Glutamatergic neuron (in vitro differentiated cells): Measurements from ENCODE around the gene ARHGEF4. TPM values are rescaled to one million over a fixed set of nuclear protein-coding genes. Genes with fewer than 3 reads are reported as not detected.
A peak's percentile ranks its signal among the peaks of the same experiment; 100 is the strongest.

Experiments
- DNase-seq: peaks from one replicate; pipeline ENCODE4 v3.0.0; 2022
- H3K27ac Mint-ChIP-seq: one replicate; pipeline ENCODE4 v1.8.0; 2020; ENCODE audit warnings: mild to moderate bottlenecking, mixed read lengths, inconsistent platforms; ENCODE audit not compliant: unreplicated experiment
- H3K27me3 Mint-ChIP-seq: one replicate; pipeline ENCODE4 v1.8.0; 2020; ENCODE audit warnings: mild to moderate bottlenecking, moderate library complexity, mixed read lengths, inconsistent platforms; ENCODE audit not compliant: unreplicated experiment
- H3K36me3 Mint-ChIP-seq: one replicate; pipeline ENCODE4 v1.8.0; 2020; ENCODE audit warnings: mild to moderate bottlenecking, mixed read lengths, inconsistent platforms; ENCODE audit not compliant: unreplicated experiment
- H3K4me1 Mint-ChIP-seq: one replicate; pipeline ENCODE4 v1.8.0; 2020; ENCODE audit warnings: mild to moderate bottlenecking, low read depth, mixed read lengths, inconsistent platforms; ENCODE audit not compliant: unreplicated experiment
- H3K4me3 Mint-ChIP-seq: one replicate; pipeline ENCODE4 v1.8.0; 2020; ENCODE audit warnings: mild to moderate bottlenecking, mixed read lengths, inconsistent platforms; ENCODE audit not compliant: unreplicated experiment
- H3K9me3 Mint-ChIP-seq: one replicate; pipeline ENCODE4 v1.8.0; 2020; ENCODE audit warnings: mild to moderate bottlenecking, moderate library complexity, mixed read lengths, inconsistent platforms; ENCODE audit not compliant: unreplicated experiment
- CTCF ChIP-seq: fragments of 200-600 bp; sonication (generic); IDR thresholded peaks from one replicate; pipeline ENCODE4 v1.5.0; 2021; ENCODE audit not compliant: partially characterized antibody, unreplicated experiment
- total RNA-seq: library from RNA; stranded (reverse); fragmentation: NEBNext Ultra II Directional; extraction: Animal tissue kit (Norgen Biotek cat#: 25700); gene quantifications from one replicate; pipeline ENCODE4 v1.2.1, GENCODE V29; 2021; ENCODE audit not compliant: unreplicated experiment

ARHGEF4 gene
- total RNA-seq, 1 donor from 2014 or later = 6.1 TPM

DNA sequence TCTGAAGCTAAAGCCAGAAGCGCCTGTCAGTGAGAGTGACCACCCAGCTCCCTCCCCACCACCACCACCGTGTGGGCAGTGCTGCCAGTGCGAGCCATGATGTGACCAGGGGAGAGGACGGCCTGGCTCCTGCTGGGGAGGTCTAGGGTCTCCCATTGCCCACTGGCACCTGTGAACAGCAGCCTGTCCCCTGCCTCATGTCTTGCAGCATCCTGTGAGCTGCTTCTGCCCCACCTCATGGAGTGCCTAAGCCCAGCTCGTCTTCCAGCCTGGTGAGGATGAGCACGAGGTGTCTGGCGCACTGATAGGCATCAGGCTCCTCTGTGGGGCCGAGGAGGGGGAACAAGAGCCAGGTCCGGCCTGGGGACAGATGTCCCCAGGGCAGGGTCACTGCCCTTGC is 195.2 kb downstream of the ARHGEF4 start:
- Mint-ChIP-seq H3K27me3 (peaks cover 3% of the 10 kb centered on the region), H3K9me3 (peaks cover 11% of the 10 kb centered on the region), H3K4me3 (no peak overlapping the region), H3K4me1 (peaks cover 8% of the 10 kb centered on the region), H3K36me3 (peaks cover 5% of the 10 kb centered on the region), H3K27ac (no peak overlapping the region)
- no peak for TF ChIP-seq CTCF
- DNase-seq = no peak

GRCh38 chr2:131032393-131032836 is 195.7 kb downstream of the ARHGEF4 start:
- Mint-ChIP-seq H3K4me1 (peaks cover 8% of the 10 kb centered on the region), H3K27ac (no peak overlapping the region), H3K27me3 (peaks cover 3% of the 10 kb centered on the region), H3K4me3 (no peak overlapping the region), H3K36me3 (no peaks in the 10 kb centered on the region), H3K9me3 (peaks cover 7% of the 10 kb centered on the region)
- TF ChIP-seq CTCF = no peak
- DNase-seq = no peak

DNA sequence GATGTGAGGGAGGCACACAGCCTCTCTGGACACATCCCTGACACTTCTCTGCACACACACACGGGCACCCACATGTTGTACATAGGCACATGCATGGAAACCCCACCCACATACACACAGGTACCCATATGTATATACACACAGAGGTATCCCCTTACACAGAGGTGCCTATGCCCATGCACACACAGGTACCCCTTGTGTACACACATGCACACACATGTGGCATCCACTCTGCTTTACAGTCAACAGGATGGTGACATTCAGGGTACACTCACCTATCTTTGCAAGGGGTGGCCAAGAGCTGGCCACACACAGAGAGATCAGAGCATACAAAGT is 197.0 kb downstream of the ARHGEF4 start:
- DNase-seq = no peak
- Mint-ChIP-seq H3K27me3 (peaks cover 4% of the 10 kb centered on the region), H3K27ac (no peak overlapping the region), H3K9me3 (peaks cover 12% of the 10 kb centered on the region), H3K4me3 (peak overlapping the region; percentile 70), H3K36me3 (no peaks in the 10 kb centered on the region), H3K4me1 (peaks cover 10% of the 10 kb centered on the region)
- TF ChIP-seq CTCF = no peak

GRCh38 chr2:131034122-131035051 is 197.7 kb downstream of the ARHGEF4 start:
- H3K4me3 Mint-ChIP-seq = peak overlapping the region; percentile 70
- peaks cover 12% of the 10 kb centered on the region for H3K9me3 Mint-ChIP-seq
- DNase-seq = peak; percentile 71
- peaks cover 4% of the 10 kb centered on the region for H3K27me3 Mint-ChIP-seq
- TF ChIP-seq CTCF = no peak
- peaks cover 10% of the 10 kb centered on the region for H3K4me1 Mint-ChIP-seq
- no peaks in the 10 kb centered on the region for H3K36me3 Mint-ChIP-seq
- no peak overlapping the region for H3K27ac Mint-ChIP-seq
